ENCODE data around the gene DCP1B. TPM values are rescaled to one million over a fixed set of nuclear protein-coding genes. Genes with fewer than 3 reads are reported as not detected.

The DCP1B gene
- polyA plus RNA-seq, 2 of the 4 experiments (the other 2 are of a cell fraction) = 7.7 to 19.2 TPM

DNA sequence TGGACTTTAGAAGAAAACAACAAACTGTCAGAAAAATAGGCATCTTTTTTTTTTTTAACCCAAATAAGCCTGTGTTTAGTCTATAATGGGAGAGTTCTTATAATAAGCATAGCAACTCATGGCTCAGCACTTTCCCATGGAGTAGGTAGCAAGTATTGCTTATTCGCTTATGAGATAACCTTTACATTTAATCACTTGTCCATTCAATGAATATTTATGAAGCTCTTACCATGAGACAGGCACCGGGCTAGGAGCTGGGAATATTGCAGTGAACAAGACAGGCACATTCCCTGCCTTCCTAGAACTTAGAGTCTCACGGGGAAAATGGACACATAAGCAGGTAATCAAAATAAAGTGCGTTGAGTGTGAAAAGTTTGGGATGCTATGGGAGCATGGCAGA is 10.0 kb upstream of the DCP1B start:
- POLR2A ChIA-PET = no interaction called here

DNA sequence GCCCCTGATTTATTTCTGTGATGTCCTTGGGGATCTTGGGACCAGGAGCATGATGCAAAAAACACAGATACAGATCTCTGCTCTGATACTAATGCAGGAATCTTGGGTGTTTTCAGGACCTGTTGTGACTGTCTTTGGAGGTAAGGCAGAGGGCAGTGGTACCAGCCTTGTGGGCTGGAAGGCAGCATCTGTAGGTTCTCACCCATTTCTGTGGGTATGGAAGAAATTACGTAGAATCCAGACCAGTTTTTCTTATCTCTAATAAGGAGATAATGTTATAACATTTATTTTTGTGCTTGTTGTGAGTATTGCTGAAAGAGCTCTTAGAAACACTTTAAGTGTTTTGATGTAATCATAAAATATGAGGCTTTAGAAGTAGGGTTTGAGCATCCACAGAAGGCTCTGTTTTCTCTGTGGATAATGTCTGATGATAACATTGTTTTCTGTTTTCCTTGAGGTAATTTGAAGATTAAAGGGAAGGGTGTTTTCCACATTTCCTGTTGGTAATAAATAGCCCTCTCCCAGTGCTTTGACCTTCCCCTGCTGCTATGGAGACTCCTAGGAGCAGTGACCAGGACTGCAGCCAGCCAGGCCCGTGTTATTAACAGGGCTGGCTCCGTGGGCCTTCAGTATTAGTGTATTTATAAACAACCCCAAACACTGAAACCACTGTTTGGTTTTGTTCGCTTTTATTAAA is 9.4 kb upstream of the DCP1B start:
- Histone ChIP-seq H3K9me3 (no peaks in the 10 kb centered on the region), H3K4me3 (no peak overlapping the region), H3K4me1 (no peaks in the 10 kb centered on the region), H3K27ac (no peak overlapping the region), H3K4me2 (no peak overlapping the region)
- 52% methylated on average over 4 of the region's 4 CpGs for WGBS (ENCODE audit: missing lambda C conversion rate)
- FAIRE-seq (no peak), DNase-seq (ENCODE audit: low read depth in 1 of 2, low spot score in 1 of 2) (no peak), ATAC-seq (no peak)
- ChIA-PET POLR2A (no interaction called here), CTCF (interaction anchor here (1.2 kb wide), 1 partner anchor 34 kb away, joined by 3 read pairs; no protein-coding TSS in a partner anchor)
- TF ChIP-seq ZSCAN20 (CRISPR knock-in tag; IDR thresholded peaks at IDR 0.05) (no peak), ATOH8 (CRISPR knock-in tag; IDR thresholded peaks at IDR 0.05; ENCODE audit: low read depth) (no peak), ESRRA (IDR thresholded peaks at IDR 0.05; ENCODE audit: borderline replicate concordance, low read length) (no peak), MAFK (IDR thresholded peaks at IDR 0.05; ENCODE audit: partially characterized antibody) (no peak), CEBPB (IDR thresholded peaks at IDR 0.05) (no peak), SREBF2 (IDR thresholded peaks at IDR 0.05) (no peak), MYC (IDR thresholded peaks at IDR 0.05; ENCODE audit: borderline replicate concordance, low read length) (no peak), BHLHE40 (IDR thresholded peaks at IDR 0.05; ENCODE audit: low read depth, low read length) (no peak), RFX5 (IDR thresholded peaks at IDR 0.05) (no peak), TFCP2L1 (CRISPR knock-in tag; IDR thresholded peaks at IDR 0.05) (no peak), ZFP36 (IDR thresholded peaks at IDR 0.05; ENCODE audit: borderline replicate concordance, partially characterized antibody) (no peak), FOSB (CRISPR knock-in tag; IDR thresholded peaks at IDR 0.05) (no peak), RAD21 (conservative IDR thresholded peaks at IDR 0.05 in 1 of 2, IDR thresholded peaks at IDR 0.05 in 1 of 2) (no peak), FOXS1 (CRISPR knock-in tag; IDR thresholded peaks at IDR 0.05) (no peak), JUNB (IDR thresholded peaks at IDR 0.05) (no peak), CHD4 (IDR thresholded peaks at IDR 0.05; ENCODE audit: borderline replicate concordance) (no peak), CBX2 (IDR thresholded peaks at IDR 0.05; ENCODE audit: borderline replicate concordance, low read depth) (no peak), EHF (CRISPR knock-in tag; IDR thresholded peaks at IDR 0.05) (no peak)
- TF ChIP-seq, protein P1, sequence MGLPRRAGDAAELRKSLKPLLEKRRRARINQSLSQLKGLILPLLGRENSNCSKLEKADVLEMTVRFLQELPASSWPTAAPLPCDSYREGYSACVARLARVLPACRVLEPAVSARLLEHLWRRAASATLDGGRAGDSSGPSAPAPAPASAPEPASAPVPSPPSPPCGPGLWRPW (IDR thresholded peaks at IDR 0.05) = no peak
- TF ChIP-seq, protein P2, sequence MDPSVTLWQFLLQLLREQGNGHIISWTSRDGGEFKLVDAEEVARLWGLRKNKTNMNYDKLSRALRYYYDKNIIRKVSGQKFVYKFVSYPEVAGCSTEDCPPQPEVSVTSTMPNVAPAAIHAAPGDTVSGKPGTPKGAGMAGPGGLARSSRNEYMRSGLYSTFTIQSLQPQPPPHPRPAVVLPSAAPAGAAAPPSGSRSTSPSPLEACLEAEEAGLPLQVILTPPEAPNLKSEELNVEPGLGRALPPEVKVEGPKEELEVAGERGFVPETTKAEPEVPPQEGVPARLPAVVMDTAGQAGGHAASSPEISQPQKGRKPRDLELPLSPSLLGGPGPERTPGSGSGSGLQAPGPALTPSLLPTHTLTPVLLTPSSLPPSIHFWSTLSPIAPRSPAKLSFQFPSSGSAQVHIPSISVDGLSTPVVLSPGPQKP (IDR thresholded peaks at IDR 0.05; ENCODE audit: low read depth, low read length) = no peak

More for the DNA sequence above, 10.0 kb upstream of the DCP1B start:
- no peak overlapping the region for H3K4me3 ChIP-seq
- no peaks in the 10 kb centered on the region for H3K4me1 ChIP-seq
- WGBS (ENCODE audit: missing lambda C conversion rate) = 59% methylated on average over 4 of the region's 4 CpGs
- DNase-seq (ENCODE audit: low read depth in 1 of 2, low spot score in 1 of 2) (no peak), ATAC-seq (no peak), FAIRE-seq (no peak)
- H3K9me3 ChIP-seq = no peaks in the 10 kb centered on the region
- CTCF ChIA-PET = no interaction called here
- no peak overlapping the region for H3K27ac ChIP-seq
- TF ChIP-seq FOSB (CRISPR knock-in tag; IDR thresholded peaks at IDR 0.05) = no peak
- TF ChIP-seq JUNB (IDR thresholded peaks at IDR 0.05) = no peak
- no peak for TF ChIP-seq TP53 (CRISPR knock-in tag; IDR thresholded peaks at IDR 0.05)
- TF ChIP-seq, protein P3, sequence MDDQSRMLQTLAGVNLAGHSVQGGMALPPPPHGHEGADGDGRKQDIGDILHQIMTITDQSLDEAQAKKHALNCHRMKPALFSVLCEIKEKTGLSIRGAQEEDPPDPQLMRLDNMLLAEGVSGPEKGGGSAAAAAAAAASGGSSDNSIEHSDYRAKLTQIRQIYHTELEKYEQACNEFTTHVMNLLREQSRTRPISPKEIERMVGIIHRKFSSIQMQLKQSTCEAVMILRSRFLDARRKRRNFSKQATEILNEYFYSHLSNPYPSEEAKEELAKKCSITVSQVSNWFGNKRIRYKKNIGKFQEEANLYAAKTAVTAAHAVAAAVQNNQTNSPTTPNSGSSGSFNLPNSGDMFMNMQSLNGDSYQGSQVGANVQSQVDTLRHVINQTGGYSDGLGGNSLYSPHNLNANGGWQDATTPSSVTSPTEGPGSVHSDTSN (IDR thresholded peaks at IDR 0.05) = no peak
- TF ChIP-seq SREBF2 (IDR thresholded peaks at IDR 0.05) = no peak
- no peak for TF ChIP-seq KDM5A (IDR thresholded peaks at IDR 0.05)
- TF ChIP-seq FOXS1 (CRISPR knock-in tag; IDR thresholded peaks at IDR 0.05) = no peak
- TF ChIP-seq, protein P2 (IDR thresholded peaks at IDR 0.05; ENCODE audit: low read depth, low read length) = no peak
- no peak for TF ChIP-seq RARB (CRISPR knock-in tag; IDR thresholded peaks at IDR 0.05)
- no peak for TF ChIP-seq NFE2L2 (conservative IDR thresholded peaks at IDR 0.05; ENCODE audit: low read length)
- TF ChIP-seq RCOR1 (IDR thresholded peaks at IDR 0.05; ENCODE audit: low read depth, low read length) = no peak
- no peak for TF ChIP-seq ZFP36 (IDR thresholded peaks at IDR 0.05; ENCODE audit: borderline replicate concordance, partially characterized antibody)
- TF ChIP-seq, protein P4, sequence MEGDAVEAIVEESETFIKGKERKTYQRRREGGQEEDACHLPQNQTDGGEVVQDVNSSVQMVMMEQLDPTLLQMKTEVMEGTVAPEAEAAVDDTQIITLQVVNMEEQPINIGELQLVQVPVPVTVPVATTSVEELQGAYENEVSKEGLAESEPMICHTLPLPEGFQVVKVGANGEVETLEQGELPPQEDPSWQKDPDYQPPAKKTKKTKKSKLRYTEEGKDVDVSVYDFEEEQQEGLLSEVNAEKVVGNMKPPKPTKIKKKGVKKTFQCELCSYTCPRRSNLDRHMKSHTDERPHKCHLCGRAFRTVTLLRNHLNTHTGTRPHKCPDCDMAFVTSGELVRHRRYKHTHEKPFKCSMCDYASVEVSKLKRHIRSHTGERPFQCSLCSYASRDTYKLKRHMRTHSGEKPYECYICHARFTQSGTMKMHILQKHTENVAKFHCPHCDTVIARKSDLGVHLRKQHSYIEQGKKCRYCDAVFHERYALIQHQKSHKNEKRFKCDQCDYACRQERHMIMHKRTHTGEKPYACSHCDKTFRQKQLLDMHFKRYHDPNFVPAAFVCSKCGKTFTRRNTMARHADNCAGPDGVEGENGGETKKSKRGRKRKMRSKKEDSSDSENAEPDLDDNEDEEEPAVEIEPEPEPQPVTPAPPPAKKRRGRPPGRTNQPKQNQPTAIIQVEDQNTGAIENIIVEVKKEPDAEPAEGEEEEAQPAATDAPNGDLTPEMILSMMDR (IDR thresholded peaks at IDR 0.05) = no peak
- no peak overlapping the region for H3K4me2 ChIP-seq
